Brain pericyte (primary cell): Measurements from ENCODE around the gene PCGF1.

Source experiments
- DNase-seq: peaks from one replicate; pipeline ENCODE4 v3.0.0-alpha.2; 2012; ENCODE audit warnings: low read depth, low spot score

Gene PCGF1

GRCh38 chr2:74507145-74507925 is at the start of gene PCGF1:
Gene PCGF1 (minus strand): TSS chr2:74507695. CDS start chr2:74507668, 27 bp downstream.
- peak; percentile 84 for DNase-seq

DNA sequence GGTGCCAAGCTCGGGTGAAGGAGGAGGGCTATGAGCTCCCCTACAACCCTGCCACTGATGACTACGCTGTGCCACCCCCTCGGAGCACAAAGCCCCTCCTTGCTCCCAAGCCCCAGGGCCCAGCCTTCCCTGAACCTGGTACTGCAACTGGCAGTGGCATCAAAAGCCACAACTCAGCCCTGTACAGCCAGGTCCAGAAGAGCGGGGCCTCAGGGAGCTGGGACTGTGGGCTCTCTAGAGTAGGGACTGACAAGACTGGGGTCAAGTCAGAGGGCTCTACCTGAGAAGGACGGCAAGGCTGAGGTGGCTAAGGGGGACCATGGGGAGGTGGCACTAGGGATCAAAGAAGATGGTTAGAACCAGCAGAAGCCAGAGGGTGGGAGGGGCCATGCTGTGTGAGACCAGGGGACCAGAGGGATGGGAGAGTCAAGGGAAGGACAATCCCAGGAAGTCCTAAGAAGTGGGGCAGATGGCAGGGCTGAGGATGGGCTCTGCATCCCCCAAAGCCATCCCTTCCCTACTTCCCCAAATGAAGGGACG is 49.4 kb upstream of the PCGF1 start:
- DNase-seq: no peak

- no peak for DNase-seq
Measured at GRCh38 chr2:74556159-74556558, 48.7 kb upstream of the PCGF1 start.

- no peak for DNase-seq
Measured at GRCh38 chr2:74555610-74556103, 48.2 kb upstream of the PCGF1 start.

GRCh38 chr2:74554820-74555531 is 47.5 kb upstream of the PCGF1 start:
- DNase-seq: no peak

- peak; percentile 69 for DNase-seq
Measured at GRCh38 chr2:74553892-74554819, 46.7 kb upstream of the PCGF1 start, which contains the start of the genes DOK1 and LOXL3. Gene DOK1 (plus strand): TSS chr2:74554720. CDS start chr2:74554755, 35 bp downstream. Gene LOXL3 (minus strand): TSS chr2:74553942. CDS start chr2:74552634, 1,308 bp downstream.

- DNase-seq: no peak
Measured at GRCh38 chr2:74552914-74553811, 45.7 kb upstream of the PCGF1 start.

DNA sequence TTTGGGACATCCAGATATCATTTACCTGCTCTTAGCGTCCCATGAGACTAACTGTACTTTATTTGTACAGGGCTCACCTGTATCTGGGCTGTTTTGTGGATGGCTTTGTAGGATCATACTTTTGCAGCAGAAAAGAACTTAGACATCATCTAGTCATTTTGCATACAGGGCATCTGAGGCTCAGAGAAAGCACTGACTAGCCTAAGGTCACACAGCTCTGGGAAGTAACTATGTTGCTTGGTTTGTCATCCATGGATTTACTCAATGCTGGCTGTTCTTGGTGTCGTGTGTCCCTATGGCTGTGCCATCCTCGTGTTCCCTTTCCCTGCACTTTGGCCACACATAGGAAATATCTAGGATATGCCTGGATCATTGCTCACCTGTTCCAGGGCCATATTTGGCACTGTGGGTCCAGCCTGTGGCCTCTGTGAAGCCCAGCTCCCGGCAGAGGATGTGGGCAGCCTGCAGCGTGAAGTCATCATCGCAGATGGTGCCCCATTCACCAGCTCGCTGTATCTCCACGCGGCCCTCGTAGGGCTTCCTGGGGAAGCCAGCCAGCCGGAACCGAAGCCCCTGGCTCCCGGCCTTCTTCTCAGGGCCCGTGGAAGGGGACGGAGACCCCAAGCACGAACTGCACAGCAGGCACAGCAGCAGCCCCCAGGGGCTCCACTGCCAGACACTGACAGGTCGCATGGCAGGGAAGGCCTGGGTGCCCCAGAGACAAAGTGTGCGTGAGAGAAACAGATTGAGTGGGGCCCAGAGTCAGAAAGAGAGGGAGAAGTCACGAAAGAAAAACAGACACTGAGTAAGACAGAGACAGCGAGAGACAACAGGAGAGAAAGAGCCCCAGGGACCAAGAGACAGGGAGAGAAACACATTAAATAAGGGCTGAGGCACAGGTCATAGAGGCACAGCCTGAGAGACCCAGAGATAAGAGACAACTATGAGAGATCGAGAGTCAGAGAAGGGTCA is 44.7 kb upstream of the PCGF1 start:
- no peak for DNase-seq

GRCh38 chr2:74551530-74551929 is 44.0 kb upstream of the PCGF1 start:
- DNase-seq: no peak

DNA sequence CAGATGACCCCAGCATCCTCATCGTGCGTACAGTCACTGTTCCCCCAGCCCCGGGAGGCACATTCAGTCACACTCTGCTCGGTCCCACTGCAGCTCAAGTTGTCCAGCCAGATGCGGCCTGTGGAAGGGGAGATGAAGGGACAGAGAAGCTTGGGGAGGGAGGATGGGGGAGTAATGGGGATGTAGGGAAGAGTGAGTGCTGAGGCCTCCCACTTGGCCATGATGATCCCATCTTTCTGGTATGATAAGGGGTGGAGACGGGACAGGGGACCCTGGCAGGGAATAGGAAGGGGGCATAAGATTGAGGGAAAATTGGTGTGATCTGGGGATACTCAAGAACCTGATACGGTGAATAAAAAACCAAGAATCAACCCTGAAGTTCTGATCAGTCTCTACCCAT is 42.7 kb upstream of the PCGF1 start:
- DNase-seq: no peak

DNA sequence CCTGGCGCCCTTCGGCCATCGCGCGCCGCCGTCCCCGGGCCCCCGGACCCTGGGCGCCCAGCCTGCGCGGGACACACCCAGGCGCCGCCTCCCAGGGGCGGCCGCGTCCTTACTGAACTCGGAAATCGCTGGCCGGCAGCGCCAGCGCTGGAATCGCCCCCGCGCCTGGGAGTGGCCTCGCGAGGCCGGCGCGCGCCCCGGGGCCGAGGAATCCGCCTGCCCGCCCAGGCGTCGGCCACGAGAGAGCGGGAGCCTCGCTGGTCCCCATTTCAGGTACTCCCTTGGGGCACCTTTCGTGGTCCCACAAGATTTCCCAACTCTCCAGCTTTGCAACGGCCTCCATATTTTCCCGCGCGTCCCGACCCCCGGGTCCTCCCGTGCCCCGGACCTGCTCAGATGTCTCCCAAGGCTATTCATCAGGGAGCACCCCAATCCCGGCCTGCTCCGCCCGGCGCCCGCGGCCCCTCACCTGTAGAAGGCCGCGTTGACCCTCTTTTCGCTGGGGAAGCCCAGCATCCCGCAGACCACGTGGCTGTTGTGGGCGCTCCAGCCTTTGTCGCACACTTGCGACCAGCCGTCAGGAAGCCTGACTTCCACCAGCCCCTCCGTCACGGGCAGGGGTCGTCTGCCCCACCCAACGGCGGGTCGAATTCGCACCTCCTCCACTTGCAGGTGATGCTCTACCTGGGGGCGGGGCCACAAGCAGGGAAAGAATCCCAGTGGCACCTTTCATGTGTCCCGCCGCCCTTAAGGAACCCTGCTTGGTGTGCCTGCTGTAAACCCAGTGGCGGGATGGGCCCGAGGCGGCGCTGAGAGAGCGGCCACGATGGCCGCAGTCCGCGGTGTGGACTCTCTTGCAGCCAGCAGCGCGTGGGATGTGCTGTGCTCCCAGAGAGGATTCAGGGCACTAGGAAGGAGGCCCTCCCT is 41.7 kb upstream of the PCGF1 start:
- DNase-seq: no peak

- DNase-seq: no peak
Measured at GRCh38 chr2:74548285-74548899, 40.9 kb upstream of the PCGF1 start.

GRCh38 chr2:74546004-74546403 is 38.5 kb upstream of the PCGF1 start:
- DNase-seq: no peak

GRCh38 chr2:74544634-74545033 is 37.1 kb upstream of the PCGF1 start:
- DNase-seq: no peak

- no peak for DNase-seq
Measured at GRCh38 chr2:74542978-74543377, 35.5 kb upstream of the PCGF1 start.

- no peak for DNase-seq
Measured at GRCh38 chr2:74540291-74540690, 32.8 kb upstream of the PCGF1 start.

GRCh38 chr2:74538881-74539339 is 31.4 kb upstream of the PCGF1 start:
- no peak for DNase-seq
